Midbrain (tissue), 1 donor: ENCODE measurements around the gene ADGRG7.

Experiments
- DNase-seq: peaks from one replicate; lab custom pipeline; 2025; lab: John Stamatoyannopoulos, UW

ADGRG7 gene

DNA sequence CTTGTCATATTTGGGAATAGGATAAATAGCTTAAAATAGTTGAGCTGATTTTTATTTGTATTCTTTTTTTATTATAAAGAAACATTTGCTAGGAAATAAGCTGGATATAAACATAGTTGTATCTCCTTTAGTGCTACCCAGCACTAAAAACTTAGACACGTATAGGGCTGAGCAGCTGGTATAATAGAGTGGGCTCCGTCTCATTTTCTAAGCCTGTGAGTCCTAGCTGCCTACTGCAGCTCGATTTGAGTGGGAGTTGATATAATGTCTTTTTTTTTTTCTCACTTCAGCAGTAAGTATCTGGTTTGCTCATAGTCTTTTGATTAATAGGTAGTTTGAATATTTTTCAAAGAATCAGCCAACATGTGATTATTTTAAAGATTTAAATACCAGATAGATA is 134.1 kb downstream of the ADGRG7 start:
- no peak for DNase-seq

DNA sequence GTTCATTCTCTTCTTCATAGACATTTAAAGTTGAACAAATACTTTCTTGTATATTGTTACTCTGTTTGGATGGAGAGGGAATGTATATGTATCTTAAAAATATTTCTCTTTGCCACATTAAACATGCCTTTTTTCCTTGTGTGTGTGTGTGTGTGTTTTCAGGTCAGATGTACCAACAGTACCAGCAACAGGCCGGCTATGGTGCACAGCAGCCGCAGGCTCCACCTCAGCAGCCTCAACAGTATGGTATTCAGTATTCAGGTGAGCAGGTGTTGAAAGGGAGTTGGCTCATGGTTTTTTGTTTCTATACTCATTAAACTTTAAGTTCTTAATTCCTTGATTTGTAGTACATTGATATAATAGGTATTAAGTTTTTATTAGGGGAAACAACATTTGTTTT is 135.3 kb downstream of the ADGRG7 start:
- no peak for DNase-seq
